HepG2 (cell line): ENCODE measurements around the gene DSG4. TPM values are rescaled to one million over a fixed set of nuclear protein-coding genes. Genes with fewer than 3 reads are reported as not detected.

Experiments used
- HIC2 ChIP-seq: sonication (generic); formaldehyde crosslinking; IDR thresholded peaks from 2 replicates; pipeline ENCODE4 v1.9.0; 2022; ENCODE audit warnings: low read depth, missing genetic modification reagents
- ISL2 ChIP-seq: sonication (generic); formaldehyde crosslinking; IDR thresholded peaks from 2 replicates; pipeline ENCODE4 v1.5.0; 2020; ENCODE audit warnings: missing genetic modification reagents
- MBD4 ChIP-seq: IDR thresholded peaks from 2 replicates; pipeline ENCODE4 v1.6.1; 2012; ENCODE audit warnings: low read length, inconsistent platforms, borderline replicate concordance
- NFIB ChIP-seq: sonication (generic); formaldehyde crosslinking; IDR thresholded peaks from 2 replicates; pipeline ENCODE4 v1.9.0; 2021; ENCODE audit warnings: missing genetic modification reagents, mild to moderate bottlenecking, borderline replicate concordance
- NONO ChIP-seq, 2 experiments: fragments of 450-650 bp in 1 of 2; sonication (generic) in 1 of 2; formaldehyde crosslinking in 1 of 2; IDR thresholded peaks in 1 of 2; conservative IDR thresholded peaks in 1 of 2; 2 replicates each; pipeline versions ENCODE4 v1.6.1 to v1.8.0; 2017 to 2022; ENCODE audit warnings: mild to moderate bottlenecking in 1 of 2, missing genetic modification reagents in 1 of 2, moderate library complexity in 1 of 2
- ZNF138 ChIP-seq: sonication (generic); formaldehyde crosslinking; IDR thresholded peaks from 2 replicates; pipeline ENCODE4 v1.5.0; 2020; ENCODE audit warnings: mild to moderate bottlenecking, low read depth, missing genetic modification reagents
- ZNF33A ChIP-seq: sonication (generic); formaldehyde crosslinking; IDR thresholded peaks from 2 replicates; pipeline ENCODE4 v1.5.1; 2020; ENCODE audit warnings: missing genetic modification reagents, mild to moderate bottlenecking, moderate library complexity, borderline replicate concordance
- polyA plus RNA-seq, 8 experiments: library from polyadenylated mRNA; depleted of rRNA in 3 of 8; stranded (reverse) in 7 of 8; unstranded in 1 of 8; fragments of >200 nt; fragmentation: Illumina TruSeq in 4 of 8; extraction: Trizol in 4 of 8; gene quantifications; 2 replicates each; pipeline versions ENCODE4 v1.2.1 to v1.2.3, GENCODE V29; 2011 to 2016; ENCODE audit warnings: low read depth in 4 of 8, missing spikeins in 1 of 8, mixed read lengths in 1 of 8; ENCODE audit not compliant: insufficient read depth in 1 of 8
- total RNA-seq, 5 experiments: library from RNA; depleted of rRNA; stranded (reverse); fragments of >200 nt; fragmentation: Illumina TruSeq; extraction: Trizol; gene quantifications; 2 replicates each; pipeline ENCODE4 v1.2.3, GENCODE V29; 2016; ENCODE audit warnings: low read depth in 1 of 5
- TF ChIP-seq, protein P1 (sequence below): sonication (generic); formaldehyde crosslinking; IDR thresholded peaks from 2 replicates; pipeline ENCODE4 v1.5.0; 2020; ENCODE audit warnings: missing genetic modification reagents
- TF ChIP-seq, protein P2 (sequence below): sonication (generic); formaldehyde crosslinking; IDR thresholded peaks from 2 replicates; pipeline ENCODE4 v1.9.0; 2021; ENCODE audit warnings: missing genetic modification reagents, borderline replicate concordance
- TF ChIP-seq, protein P3 (sequence below): sonication (generic); formaldehyde crosslinking; conservative IDR thresholded peaks from 2 replicates; pipeline ENCODE4 v1.4.0; 2020; ENCODE audit warnings: missing genetic modification reagents

Gene DSG4
- total and polyA plus RNA-seq, 2 of the 13 experiments (the other 11 are each of a cell fraction or from before 2014, with no cell fraction given): 0.07 TPM; not detected in 1

GRCh38 chr18:31424383-31424988, 47.9 kb downstream of the DSG4 start (continued):
- TF ChIP-seq HIC2 (CRISPR knock-in tag) (no peak), ZNF33A (no peak), ZNF138 (CRISPR knock-in tag) (no peak), NFIB (CRISPR knock-in tag) (no peak), NONO (IDR thresholded peaks at IDR 0.05) (no peak), NONO (CRISPR knock-in tag; conservative IDR thresholded peaks at IDR 0.05) (no peak), MBD4 (no peak), ISL2 (CRISPR knock-in tag) (no peak)
- TF ChIP-seq, protein P1, sequence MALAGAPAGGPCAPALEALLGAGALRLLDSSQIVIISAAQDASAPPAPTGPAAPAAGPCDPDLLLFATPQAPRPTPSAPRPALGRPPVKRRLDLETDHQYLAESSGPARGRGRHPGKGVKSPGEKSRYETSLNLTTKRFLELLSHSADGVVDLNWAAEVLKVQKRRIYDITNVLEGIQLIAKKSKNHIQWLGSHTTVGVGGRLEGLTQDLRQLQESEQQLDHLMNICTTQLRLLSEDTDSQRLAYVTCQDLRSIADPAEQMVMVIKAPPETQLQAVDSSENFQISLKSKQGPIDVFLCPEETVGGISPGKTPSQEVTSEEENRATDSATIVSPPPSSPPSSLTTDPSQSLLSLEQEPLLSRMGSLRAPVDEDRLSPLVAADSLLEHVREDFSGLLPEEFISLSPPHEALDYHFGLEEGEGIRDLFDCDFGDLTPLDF (CRISPR knock-in tag): no peak
- TF ChIP-seq, protein P2, sequence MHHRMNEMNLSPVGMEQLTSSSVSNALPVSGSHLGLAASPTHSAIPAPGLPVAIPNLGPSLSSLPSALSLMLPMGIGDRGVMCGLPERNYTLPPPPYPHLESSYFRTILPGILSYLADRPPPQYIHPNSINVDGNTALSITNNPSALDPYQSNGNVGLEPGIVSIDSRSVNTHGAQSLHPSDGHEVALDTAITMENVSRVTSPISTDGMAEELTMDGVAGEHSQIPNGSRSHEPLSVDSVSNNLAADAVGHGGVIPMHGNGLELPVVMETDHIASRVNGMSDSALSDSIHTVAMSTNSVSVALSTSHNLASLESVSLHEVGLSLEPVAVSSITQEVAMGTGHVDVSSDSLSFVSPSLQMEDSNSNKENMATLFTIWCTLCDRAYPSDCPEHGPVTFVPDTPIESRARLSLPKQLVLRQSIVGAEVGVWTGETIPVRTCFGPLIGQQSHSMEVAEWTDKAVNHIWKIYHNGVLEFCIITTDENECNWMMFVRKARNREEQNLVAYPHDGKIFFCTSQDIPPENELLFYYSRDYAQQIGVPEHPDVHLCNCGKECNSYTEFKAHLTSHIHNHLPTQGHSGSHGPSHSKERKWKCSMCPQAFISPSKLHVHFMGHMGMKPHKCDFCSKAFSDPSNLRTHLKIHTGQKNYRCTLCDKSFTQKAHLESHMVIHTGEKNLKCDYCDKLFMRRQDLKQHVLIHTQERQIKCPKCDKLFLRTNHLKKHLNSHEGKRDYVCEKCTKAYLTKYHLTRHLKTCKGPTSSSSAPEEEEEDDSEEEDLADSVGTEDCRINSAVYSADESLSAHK: no peak
- TF ChIP-seq, protein P3, sequence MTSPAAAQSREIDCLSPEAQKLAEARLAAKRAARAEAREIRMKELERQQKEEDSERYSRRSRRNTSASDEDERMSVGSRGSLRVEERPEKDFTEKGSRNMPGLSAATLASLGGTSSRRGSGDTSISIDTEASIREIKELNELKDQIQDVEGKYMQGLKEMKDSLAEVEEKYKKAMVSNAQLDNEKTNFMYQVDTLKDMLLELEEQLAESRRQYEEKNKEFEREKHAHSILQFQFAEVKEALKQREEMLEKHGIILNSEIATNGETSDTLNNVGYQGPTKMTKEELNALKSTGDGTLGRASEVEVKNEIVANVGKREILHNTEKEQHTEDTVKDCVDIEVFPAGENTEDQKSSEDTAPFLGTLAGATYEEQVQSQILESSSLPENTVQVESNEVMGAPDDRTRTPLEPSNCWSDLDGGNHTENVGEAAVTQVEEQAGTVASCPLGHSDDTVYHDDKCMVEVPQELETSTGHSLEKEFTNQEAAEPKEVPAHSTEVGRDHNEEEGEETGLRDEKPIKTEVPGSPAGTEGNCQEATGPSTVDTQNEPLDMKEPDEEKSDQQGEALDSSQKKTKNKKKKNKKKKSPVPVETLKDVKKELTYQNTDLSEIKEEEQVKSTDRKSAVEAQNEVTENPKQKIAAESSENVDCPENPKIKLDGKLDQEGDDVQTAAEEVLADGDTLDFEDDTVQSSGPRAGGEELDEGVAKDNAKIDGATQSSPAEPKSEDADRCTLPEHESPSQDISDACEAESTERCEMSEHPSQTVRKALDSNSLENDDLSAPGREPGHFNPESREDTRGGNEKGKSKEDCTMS: no peak
